Nephron (organoid): ENCODE data around the gene ODC1.
"Not testable (repeated sequence)": the region's sequence is repeated elsewhere in the genome, so short reads cannot be mapped to it uniquely, and the experiment has no call there.

ENCODE experiments used
- H3K27ac Mint-ChIP-seq, 3 experiments: 2 replicates each; pipeline ENCODE4 v1.8.0; 2020; ENCODE audit warnings: mixed read lengths in 3 of 3, mild to moderate bottlenecking in 2 of 3, moderate library complexity in 1 of 3
- H3K27me3 Mint-ChIP-seq: 2 replicates; pipeline ENCODE4 v1.8.0; 2021; ENCODE audit warnings: low read depth, mild to moderate bottlenecking, moderate library complexity, mixed read lengths
- H3K36me3 Mint-ChIP-seq: 2 replicates; pipeline ENCODE4 v1.8.0; 2020; ENCODE audit warnings: low read depth, mixed read lengths
- H3K4me1 Mint-ChIP-seq: 2 replicates; pipeline ENCODE4 v1.8.0; 2020; ENCODE audit warnings: mixed read lengths
- H3K4me3 Mint-ChIP-seq, 3 experiments: 2 replicates each; pipeline ENCODE4 v1.8.0; 2020; ENCODE audit warnings: mild to moderate bottlenecking in 3 of 3, mixed read lengths in 3 of 3, moderate library complexity in 2 of 3
- H3K9me3 Mint-ChIP-seq: 2 replicates; pipeline ENCODE4 v1.8.0; 2020; ENCODE audit warnings: mixed read lengths
- CTCF ChIP-seq, 3 experiments: fragments of 200-600 bp; sonication (generic); IDR thresholded peaks; one replicate each; pipeline ENCODE4 v1.5.0; 2021; ENCODE audit warnings: antibody characterized with exemption in 3 of 3; ENCODE audit not compliant: unreplicated experiment in 3 of 3

The ODC1 gene

GRCh38 chr2:10462178-10463083 is 14.3 kb upstream of the ODC1 start:
- Mint-ChIP-seq H3K27me3 (peaks cover 25% of the 10 kb centered on the region), H3K9me3 (no peaks in the 10 kb centered on the region), H3K27ac (no peak overlapping the region), H3K4me3 (no peak overlapping the region), H3K4me1 (peaks cover 8% of the 10 kb centered on the region), H3K36me3 (no peaks in the 10 kb centered on the region)
- TF ChIP-seq CTCF (IDR thresholded peaks at IDR 0.05; ENCODE audit: unreplicated experiment in 3 of 3), result no peak

- Mint-ChIP-seq H3K4me1 (peaks cover 8% of the 10 kb centered on the region), H3K27me3 (peaks cover 21% of the 10 kb centered on the region), H3K27ac (no peak overlapping the region), H3K4me3 (no peak overlapping the region), H3K36me3 (no peaks in the 10 kb centered on the region), H3K9me3 (no peaks in the 10 kb centered on the region)
- TF ChIP-seq CTCF (IDR thresholded peaks at IDR 0.05; ENCODE audit: unreplicated experiment in 3 of 3), result no peak
These were observed 12.3 kb upstream of the ODC1 start for GRCh38 chr2:10460366-10460796.

GRCh38 chr2:10457846-10458598 is 9.9 kb upstream of the ODC1 start:
- TF ChIP-seq CTCF (IDR thresholded peaks at IDR 0.05; ENCODE audit: unreplicated experiment in 3 of 3), result no peak
- H3K27me3 Mint-ChIP-seq, result peaks cover 20% of the 10 kb centered on the region
- no peaks in the 10 kb centered on the region for H3K36me3 Mint-ChIP-seq
- H3K4me3 Mint-ChIP-seq, result no peak overlapping the region
- peaks cover 8% of the 10 kb centered on the region for H3K4me1 Mint-ChIP-seq
- H3K9me3 Mint-ChIP-seq, result no peaks in the 10 kb centered on the region
- no peak overlapping the region for H3K27ac Mint-ChIP-seq

GRCh38 chr2:10457195-10457594 is 9.1 kb upstream of the ODC1 start:
- not testable (repeated sequence) for H3K4me1 Mint-ChIP-seq
- peaks cover 20% of the 10 kb centered on the region for H3K27me3 Mint-ChIP-seq

GRCh38 chr2:10454505-10454904 is 6.4 kb upstream of the ODC1 start:
- Mint-ChIP-seq H3K27ac (no peak overlapping the region), H3K9me3 (no peaks in the 10 kb centered on the region), H3K27me3 (peaks cover 27% of the 10 kb centered on the region), H3K4me3 (no peak overlapping the region), H3K4me1 (peaks cover 19% of the 10 kb centered on the region), H3K36me3 (no peaks in the 10 kb centered on the region)
- no peak for TF ChIP-seq CTCF (IDR thresholded peaks at IDR 0.05; ENCODE audit: unreplicated experiment in 3 of 3)

More at GRCh38 chr2:10457195-10457594, 9.1 kb upstream of the ODC1 start:
- not testable (repeated sequence) for H3K36me3 Mint-ChIP-seq, H3K4me3 Mint-ChIP-seq, H3K27ac Mint-ChIP-seq, H3K9me3 Mint-ChIP-seq

- H3K27ac Mint-ChIP-seq, result no peak overlapping the region
- H3K4me1 Mint-ChIP-seq, result peaks cover 17% of the 10 kb centered on the region
- TF ChIP-seq CTCF (IDR thresholded peaks at IDR 0.05; ENCODE audit: unreplicated experiment in 3 of 3), result no peak
- H3K4me3 Mint-ChIP-seq, result no peak overlapping the region
- H3K36me3 Mint-ChIP-seq, result no peaks in the 10 kb centered on the region
- H3K27me3 Mint-ChIP-seq, result peaks cover 27% of the 10 kb centered on the region
- H3K9me3 Mint-ChIP-seq, result no peaks in the 10 kb centered on the region
These were observed 5.8 kb upstream of the ODC1 start for GRCh38 chr2:10453905-10454298.
